AG04449 (cell line): ENCODE results near the gene ZBTB26.
A peak's percentile ranks its signal among the peaks of the same experiment; 100 is the strongest.

Source experiments
- CTCF ChIA-PET: fragments of 350-600 bp; formaldehyde crosslinking; extraction: SDS; loops from one replicate; lab custom pipeline; 2021; ENCODE audit warnings: antibody characterized with exemption; lab: Yijun Ruan, JAX
- POLR2A ChIA-PET: fragments of 400-600, 350-600 bp; formaldehyde crosslinking; extraction: SDS; loops from one replicate; lab custom pipeline; 2020; ENCODE audit warnings: antibody characterized with exemption, inconsistent platforms; lab: Yijun Ruan, JAX
- DNase-seq: peaks from one replicate; pipeline ENCODE4 v3.0.0-alpha.2; 2010; ENCODE audit warnings: low read depth, low spot score
- H3K4me3 ChIP-seq: 2 replicates; pipeline ENCODE4 v1.5.1; 2011; ENCODE audit warnings: low read depth, mild to moderate bottlenecking, control low read depth, low read length
- TF ChIP-seq, protein P1 (sequence below): IDR thresholded peaks from one replicate; pipeline ENCODE4 v1.5.1; 2011; ENCODE audit warnings: mild to moderate bottlenecking, moderate library complexity, low read length, control low read depth, inconsistent platforms; ENCODE audit not compliant: insufficient read depth; ENCODE audit errors: missing control alignments

The ZBTB26 gene, protein sequence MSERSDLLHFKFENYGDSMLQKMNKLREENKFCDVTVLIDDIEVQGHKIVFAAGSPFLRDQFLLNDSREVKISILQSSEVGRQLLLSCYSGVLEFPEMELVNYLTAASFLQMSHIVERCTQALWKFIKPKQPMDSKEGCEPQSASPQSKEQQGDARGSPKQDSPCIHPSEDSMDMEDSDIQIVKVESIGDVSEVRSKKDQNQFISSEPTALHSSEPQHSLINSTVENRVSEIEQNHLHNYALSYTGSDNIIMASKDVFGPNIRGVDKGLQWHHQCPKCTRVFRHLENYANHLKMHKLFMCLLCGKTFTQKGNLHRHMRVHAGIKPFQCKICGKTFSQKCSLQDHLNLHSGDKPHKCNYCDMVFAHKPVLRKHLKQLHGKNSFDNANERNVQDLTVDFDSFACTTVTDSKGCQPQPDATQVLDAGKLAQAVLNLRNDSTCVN

DNA sequence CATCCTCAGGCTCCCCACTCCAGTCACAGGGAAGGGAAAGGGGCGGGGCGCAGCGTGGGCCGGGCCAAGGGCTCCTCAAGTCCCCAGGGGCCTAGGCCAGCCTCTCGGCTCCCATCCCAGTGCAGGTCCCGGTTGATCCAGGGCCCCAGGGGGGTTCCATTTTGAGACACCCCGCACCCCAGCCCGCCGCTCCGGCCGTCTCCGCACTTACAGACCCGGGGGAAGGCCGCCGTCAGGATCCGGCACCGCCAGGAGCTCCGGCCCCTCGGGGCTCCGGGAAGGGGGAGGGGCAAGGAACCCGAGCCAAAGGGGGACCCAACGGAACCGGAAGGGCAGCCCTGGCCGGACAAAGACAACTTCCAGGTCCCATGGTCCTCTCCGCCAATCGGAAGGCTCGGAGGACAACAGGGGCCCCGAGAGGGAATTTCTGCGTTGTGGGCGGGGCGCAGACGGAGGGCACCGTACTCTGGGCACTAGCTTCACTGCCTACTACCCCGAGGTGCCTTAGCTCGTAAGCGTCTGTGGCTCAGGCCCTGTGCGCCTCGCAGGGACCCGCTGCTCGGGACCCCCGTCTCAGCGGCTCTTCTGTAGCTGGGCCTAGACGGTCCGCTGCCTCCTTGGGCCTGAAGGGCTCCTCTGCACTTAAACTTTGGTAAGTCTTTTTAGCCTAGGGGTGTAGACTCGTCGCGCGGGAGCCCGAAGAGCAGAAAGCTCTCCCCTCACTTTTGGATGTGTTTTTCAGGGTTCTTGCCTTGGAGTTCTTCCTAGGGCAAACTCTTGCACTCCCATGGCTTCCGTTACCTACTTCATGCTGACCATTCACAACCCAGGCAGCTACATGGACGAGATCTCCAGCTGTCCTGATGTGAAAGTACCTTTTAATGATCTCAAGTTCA is at the start of gene ZBTB26:
ZBTB26 (minus strand) TSS at position 287 of the 896 bp plus-strand sequence. CDS start 11,578 bp downstream, outside the sequence.
- ChIA-PET POLR2A (interaction anchor here (0.8 to 3.2 kb wide), 4 partner anchors 9 to 105 kb away, joined by 3 to 15 read pairs (median 9); partner anchors contain the start of genes RABGAP1, RC3H2 and ZBTB6), CTCF (interaction anchor here (0.8 to 1.6 kb wide), 3 partner anchors 9 to 59 kb away, joined by 3 to 7 read pairs (median 3); partner anchors contain the start of gene RABGAP1)
- H3K4me3 ChIP-seq = peak within 1 kb of the TSS; percentile 96
- peak; percentile 50 for DNase-seq
- TF ChIP-seq, protein P1, sequence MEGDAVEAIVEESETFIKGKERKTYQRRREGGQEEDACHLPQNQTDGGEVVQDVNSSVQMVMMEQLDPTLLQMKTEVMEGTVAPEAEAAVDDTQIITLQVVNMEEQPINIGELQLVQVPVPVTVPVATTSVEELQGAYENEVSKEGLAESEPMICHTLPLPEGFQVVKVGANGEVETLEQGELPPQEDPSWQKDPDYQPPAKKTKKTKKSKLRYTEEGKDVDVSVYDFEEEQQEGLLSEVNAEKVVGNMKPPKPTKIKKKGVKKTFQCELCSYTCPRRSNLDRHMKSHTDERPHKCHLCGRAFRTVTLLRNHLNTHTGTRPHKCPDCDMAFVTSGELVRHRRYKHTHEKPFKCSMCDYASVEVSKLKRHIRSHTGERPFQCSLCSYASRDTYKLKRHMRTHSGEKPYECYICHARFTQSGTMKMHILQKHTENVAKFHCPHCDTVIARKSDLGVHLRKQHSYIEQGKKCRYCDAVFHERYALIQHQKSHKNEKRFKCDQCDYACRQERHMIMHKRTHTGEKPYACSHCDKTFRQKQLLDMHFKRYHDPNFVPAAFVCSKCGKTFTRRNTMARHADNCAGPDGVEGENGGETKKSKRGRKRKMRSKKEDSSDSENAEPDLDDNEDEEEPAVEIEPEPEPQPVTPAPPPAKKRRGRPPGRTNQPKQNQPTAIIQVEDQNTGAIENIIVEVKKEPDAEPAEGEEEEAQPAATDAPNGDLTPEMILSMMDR = no peak

DNA sequence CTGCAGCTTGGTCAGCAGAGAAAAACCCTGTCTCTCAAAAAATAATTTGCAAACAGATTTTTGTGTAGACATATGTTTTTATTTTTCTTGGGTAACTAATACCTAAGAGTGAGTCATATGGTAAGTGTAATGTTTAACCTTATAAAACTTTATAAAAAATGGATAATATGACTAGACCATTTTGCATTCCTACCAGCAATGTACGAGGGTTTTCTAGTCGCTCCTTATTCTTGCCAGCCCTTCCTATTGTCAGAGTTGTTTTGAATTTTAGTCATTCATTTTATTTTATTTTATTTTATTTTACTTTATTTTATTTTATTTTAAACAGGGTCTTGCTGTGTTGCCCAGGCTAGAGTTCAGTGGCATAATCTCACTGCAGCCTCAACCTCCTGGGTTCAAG is 47.3 kb upstream of the ZBTB26 start:
- H3K4me3 ChIP-seq = no peak overlapping the region
- CTCF ChIA-PET = interaction anchor here (0.6 kb wide), 1 partner anchor 300 kb away, joined by 3 read pairs; no protein-coding TSS in a partner anchor
- POLR2A ChIA-PET = no interaction called here
- DNase-seq = no peak
- TF ChIP-seq, protein P1 = no peak

DNA sequence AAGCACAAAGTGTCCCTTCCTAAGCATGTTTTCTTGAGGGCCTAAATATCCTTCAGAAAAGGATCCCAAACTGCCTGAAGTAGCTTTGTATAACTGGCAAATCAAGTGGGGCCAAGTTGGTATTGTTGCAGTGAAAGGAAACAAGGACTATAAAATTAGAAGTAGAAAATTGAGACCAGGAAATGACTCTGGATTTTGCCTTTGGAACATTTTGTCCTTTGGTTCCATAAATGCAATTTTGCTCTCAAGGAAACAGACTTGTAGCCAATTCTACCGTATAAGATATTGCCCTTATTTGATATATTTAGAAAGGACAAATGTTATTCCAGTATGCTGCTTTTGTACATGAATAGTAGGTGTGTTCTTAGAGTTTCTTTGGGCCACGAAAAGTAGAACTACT is 43.9 kb upstream of the ZBTB26 start:
- CTCF ChIA-PET = interaction anchor here (1.1 to 1.9 kb wide), 2 partner anchors 9 to 16 kb away, joined by 4 to 10 read pairs; no protein-coding TSS in a partner anchor
- POLR2A ChIA-PET = no interaction called here

DNA sequence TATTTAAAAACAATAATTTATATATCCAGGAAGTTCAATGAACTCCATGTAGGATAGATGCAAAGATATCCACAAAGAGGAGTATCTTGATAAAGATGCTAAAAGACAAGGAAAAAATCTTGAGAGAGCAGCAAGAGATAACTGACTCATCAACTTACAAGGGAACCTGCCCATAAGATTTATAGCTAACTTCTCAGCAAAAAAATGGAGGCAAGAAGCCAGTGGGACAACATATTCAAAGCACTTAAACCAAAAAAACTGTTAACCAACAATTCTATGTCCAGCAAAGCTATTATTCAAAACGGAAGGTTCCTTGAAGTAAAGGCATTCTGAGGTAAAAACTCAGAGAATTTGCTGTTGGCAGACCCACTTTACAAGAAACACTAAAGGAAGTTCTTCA is 29.8 kb upstream of the ZBTB26 start:
- ChIA-PET POLR2A (interaction anchor here (0.7 kb wide), 1 partner anchor 21 kb away, joined by 3 read pairs; no protein-coding TSS in a partner anchor), CTCF (interaction anchor here (1.1 kb wide), 1 partner anchor 10 kb away, joined by 3 read pairs; no protein-coding TSS in a partner anchor)
- H3K4me3 ChIP-seq = no peak overlapping the region
- TF ChIP-seq, protein P1 = no peak
- DNase-seq = no peak

More for the DNA sequence above, 43.9 kb upstream of the ZBTB26 start:
- TF ChIP-seq, protein P1 = no peak
- no peak for DNase-seq
- H3K4me3 ChIP-seq = no peak overlapping the region

DNA sequence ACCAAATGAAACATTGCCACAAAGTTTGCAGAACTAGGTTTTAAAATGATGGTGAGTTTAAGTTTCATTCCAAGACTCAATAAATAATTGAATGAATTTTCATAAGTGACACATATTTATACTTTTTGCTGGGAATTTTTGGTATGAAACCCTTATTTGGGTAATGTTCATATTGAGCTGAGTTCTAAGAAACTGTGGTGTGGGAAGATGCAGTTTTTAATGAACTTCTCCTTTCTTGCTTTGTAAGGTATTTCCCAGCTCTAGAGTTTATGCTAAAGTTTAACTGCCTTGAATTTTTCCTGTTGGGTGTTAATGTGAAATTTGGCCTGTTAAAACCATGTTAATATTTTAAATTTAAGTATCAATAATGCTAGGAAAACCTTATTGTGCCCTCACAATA is 24.6 kb upstream of the ZBTB26 start:
- ChIA-PET POLR2A (no interaction called here), CTCF (interaction anchor here (0.7 to 1.7 kb wide), 2 partner anchors 35 to 394 kb away, joined by 4 read pairs; no protein-coding TSS in a partner anchor)
- TF ChIP-seq, protein P1 = no peak
- no peak for DNase-seq
- H3K4me3 ChIP-seq = no peak overlapping the region
